ENCODE data around the gene ARHGAP6.
"Not testable (repeated sequence)": the region's sequence is repeated elsewhere in the genome, so short reads cannot be mapped to it uniquely, and the experiment has no call there.

The ARHGAP6 gene

GRCh38 chrX:11399489-11400094 lies 266.1 kb downstream of the ARHGAP6 start:
- no peak for DNase-seq (ENCODE audit: low read depth in 2 of 2)

GRCh38 chrX:11398785-11399184 lies 266.9 kb downstream of the ARHGAP6 start:
- DNase-seq (ENCODE audit: low read depth in 2 of 2), result no peak

GRCh38 chrX:11398139-11398538 lies 267.6 kb downstream of the ARHGAP6 start:
- no peak for DNase-seq (ENCODE audit: low read depth in 2 of 2)

GRCh38 chrX:11397680-11398079 lies 268.0 kb downstream of the ARHGAP6 start:
- DNase-seq (ENCODE audit: low read depth in 2 of 2), result no peak

- no peak for DNase-seq (ENCODE audit: low read depth in 2 of 2)
Measured at GRCh38 chrX:11395859-11396258, 269.9 kb downstream of the ARHGAP6 start.

- no peak for DNase-seq (ENCODE audit: low read depth in 2 of 2)
Measured at GRCh38 chrX:11393949-11394654, 271.6 kb downstream of the ARHGAP6 start.

- no peak for DNase-seq (ENCODE audit: low read depth in 2 of 2)
Measured at GRCh38 chrX:11386812-11387211, 278.9 kb downstream of the ARHGAP6 start.

- peak; percentile 38 to 56 for DNase-seq (ENCODE audit: low read depth in 2 of 2)
Measured at GRCh38 chrX:11386001-11386523, 279.7 kb downstream of the ARHGAP6 start.

- DNase-seq (ENCODE audit: low read depth in 2 of 2), result no peak
Measured at GRCh38 chrX:11382930-11383329, 282.8 kb downstream of the ARHGAP6 start.

GRCh38 chrX:11381464-11381863 lies 284.3 kb downstream of the ARHGAP6 start:
- DNase-seq (ENCODE audit: low read depth in 2 of 2), result peak; percentile 13 to 21

- DNase-seq (ENCODE audit: low read depth in 2 of 2), result no peak
Measured at GRCh38 chrX:11380187-11380844, 285.4 kb downstream of the ARHGAP6 start.

GRCh38 chrX:11376163-11376562 lies 289.6 kb downstream of the ARHGAP6 start:
- DNase-seq (ENCODE audit: low read depth in 2 of 2), result no peak

- DNase-seq (ENCODE audit: low read depth in 2 of 2), result no peak
Measured at GRCh38 chrX:11375614-11376119, 290.1 kb downstream of the ARHGAP6 start.

- no peak for DNase-seq (ENCODE audit: low read depth in 2 of 2)
Measured at GRCh38 chrX:11374570-11374969, 291.1 kb downstream of the ARHGAP6 start.

- DNase-seq (ENCODE audit: low read depth in 2 of 2), result no peak
Measured at GRCh38 chrX:11371106-11371505, 294.6 kb downstream of the ARHGAP6 start.

GRCh38 chrX:11367609-11368430 lies 297.9 kb downstream of the ARHGAP6 start:
- no peak for DNase-seq (ENCODE audit: low read depth in 2 of 2)

GRCh38 chrX:11366998-11367595 lies 298.6 kb downstream of the ARHGAP6 start:
- DNase-seq (ENCODE audit: low read depth in 2 of 2), result no peak

GRCh38 chrX:11365426-11365825 lies 300.3 kb downstream of the ARHGAP6 start:
- DNase-seq (ENCODE audit: low read depth in 2 of 2), result no peak

- DNase-seq (ENCODE audit: low read depth in 2 of 2), result no peak
Measured at GRCh38 chrX:11364835-11365234, 300.9 kb downstream of the ARHGAP6 start.

GRCh38 chrX:11363825-11364224 lies 301.9 kb downstream of the ARHGAP6 start:
- DNase-seq (ENCODE audit: low read depth in 2 of 2), result not testable (repeated sequence)

- DNase-seq (ENCODE audit: low read depth in 2 of 2), result no peak
Measured at GRCh38 chrX:11363069-11363594, 302.6 kb downstream of the ARHGAP6 start.
